ENCODE results near the gene CDC5L. TPM values are rescaled to one million over a fixed set of nuclear protein-coding genes. Genes with fewer than 3 reads are reported as not detected.

The CDC5L gene
- total and polyA plus RNA-seq, 2 of the 13 experiments (the other 11 are each of a cell fraction or from before 2014, with no cell fraction given), result 11.0 to 34.2 TPM

DNA sequence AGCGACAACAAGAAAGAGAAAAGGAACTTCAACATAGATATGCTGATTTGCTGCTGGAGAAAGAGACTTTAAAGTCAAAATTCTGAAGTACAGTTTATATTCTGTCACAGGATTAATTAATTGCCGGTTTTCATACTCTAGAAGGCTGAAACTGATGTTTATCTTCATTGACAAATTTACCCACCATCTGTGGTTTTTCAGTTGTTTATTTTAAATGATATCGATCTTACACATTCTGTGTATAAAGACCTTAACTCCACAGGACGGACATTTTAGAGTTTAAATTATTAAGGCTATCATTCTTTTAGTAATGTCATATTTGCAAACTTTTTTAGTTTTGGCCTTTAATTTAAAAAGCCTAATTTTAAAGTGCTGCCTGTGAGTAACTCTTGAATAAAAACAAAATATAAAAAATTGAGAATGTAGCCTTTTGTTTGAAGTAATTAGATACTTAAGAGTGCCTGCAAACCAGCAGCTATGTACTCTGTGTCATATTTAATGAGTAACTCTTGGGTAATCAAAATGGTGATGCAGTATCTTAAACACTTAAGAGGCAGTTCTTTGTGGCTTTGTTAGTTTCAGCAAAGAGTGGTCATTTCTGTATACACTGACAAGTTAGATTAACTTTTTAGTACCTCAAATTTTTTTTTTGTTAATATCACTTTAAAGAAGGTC is 59.3 kb downstream of the CDC5L start:
- H3K79me2 ChIP-seq (ENCODE audit: insufficient read depth, low read length), result no peaks in the 10 kb centered on the region
- in situ Hi-C loops (cut with HindIII; ENCODE audit: extremely low pct_ligation_motif_present, low pct_unique_long_range_greater_than_20kb) (no loop called here), intact Hi-C loops (cut with micrococcal nuclease; ENCODE audit: unreplicated experiment) (loop anchor here (1.0 kb wide), 1 partner anchor 15 kb away; no protein-coding TSS in a partner anchor)
- H2AFZ ChIP-seq (ENCODE audit: low read length), result no peak overlapping the region
- ChIA-PET POLR2A (no interaction called here), CTCF (ENCODE audit: low intra/inter-chr PET ratio, low total read pairs) (no interaction called here)
- 78% methylated on average over 4 of the region's 4 CpGs for WGBS (ENCODE audit: low lambda C conversion rate)
- TF ChIP-seq SOX13 (IDR thresholded peaks at IDR 0.05), result no peak
- TF ChIP-seq SOX13 (CRISPR knock-in tag; conservative IDR thresholded peaks at IDR 0.05 in 1 of 2, IDR thresholded peaks at IDR 0.05 in 1 of 2), result peak in 1 of 2 experiments; percentile 30; a peak in 1 of 4 replicates
- peak; percentile 36; the same call in 1 of the 2 replicates for TF ChIP-seq CEBPG (CRISPR knock-in tag; IDR thresholded peaks at IDR 0.05)
- TF ChIP-seq, protein P1, sequence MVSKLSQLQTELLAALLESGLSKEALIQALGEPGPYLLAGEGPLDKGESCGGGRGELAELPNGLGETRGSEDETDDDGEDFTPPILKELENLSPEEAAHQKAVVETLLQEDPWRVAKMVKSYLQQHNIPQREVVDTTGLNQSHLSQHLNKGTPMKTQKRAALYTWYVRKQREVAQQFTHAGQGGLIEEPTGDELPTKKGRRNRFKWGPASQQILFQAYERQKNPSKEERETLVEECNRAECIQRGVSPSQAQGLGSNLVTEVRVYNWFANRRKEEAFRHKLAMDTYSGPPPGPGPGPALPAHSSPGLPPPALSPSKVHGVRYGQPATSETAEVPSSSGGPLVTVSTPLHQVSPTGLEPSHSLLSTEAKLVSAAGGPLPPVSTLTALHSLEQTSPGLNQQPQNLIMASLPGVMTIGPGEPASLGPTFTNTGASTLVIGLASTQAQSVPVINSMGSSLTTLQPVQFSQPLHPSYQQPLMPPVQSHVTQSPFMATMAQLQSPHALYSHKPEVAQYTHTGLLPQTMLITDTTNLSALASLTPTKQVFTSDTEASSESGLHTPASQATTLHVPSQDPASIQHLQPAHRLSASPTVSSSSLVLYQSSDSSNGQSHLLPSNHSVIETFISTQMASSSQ (IDR thresholded peaks at IDR 0.05; ENCODE audit: low read depth), result peak; percentile 58; the same call in 1 of the 2 replicates
- TF ChIP-seq, protein P1 (CRISPR knock-in tag; IDR thresholded peaks at IDR 0.05; ENCODE audit: borderline replicate concordance), result no peak
- 0 out of 2 replicates have a peak, but pooled peaks have one; percentile 17 for TF ChIP-seq GATAD2A (CRISPR knock-in tag; IDR thresholded peaks at IDR 0.05)
- TF ChIP-seq SAP130 (CRISPR knock-in tag; IDR thresholded peaks at IDR 0.05; ENCODE audit: low read depth), result peak; percentile 38; the same call in 1 of the 2 replicates
- no peak for TF ChIP-seq GFI1 (CRISPR knock-in tag; IDR thresholded peaks at IDR 0.05; ENCODE audit: borderline replicate concordance)
- no peak for TF ChIP-seq ERF (CRISPR knock-in tag; IDR thresholded peaks at IDR 0.05)
- no peak overlapping the region for H3K4me3 ChIP-seq (replicated peaks in 1 of 3; ENCODE audit: insufficient read depth in 1 of 3, low read depth in 2 of 3, low read length in 3 of 3)
- peaks cover 10 to 44% of the 10 kb centered on the region in 2 experiments for H3K36me3 ChIP-seq (replicated peaks in 1 of 2; ENCODE audit: control insufficient read depth in 1 of 2, insufficient read depth in 2 of 2, low read length in 2 of 2)
- peak; percentile 49 for FAIRE-seq
- H3K27me3 ChIP-seq (ENCODE audit: control insufficient read depth in 1 of 2, insufficient read depth in 2 of 2, low read length in 2 of 2), result no peaks in the 10 kb centered on the region
- no peak overlapping the region for H3K9ac ChIP-seq (ENCODE audit: insufficient read depth, low read depth, low read length)
- no peak overlapping the region for H3K27ac ChIP-seq (ENCODE audit: extremely low read length, insufficient read depth, low read length)
- H4K20me1 ChIP-seq (ENCODE audit: insufficient read depth, low read length), result no peaks in the 10 kb centered on the region
- peaks cover 15% of the 10 kb centered on the region for H3K4me1 ChIP-seq (ENCODE audit: insufficient read depth, low read length)
- peak; percentile 57; the same call in 2 of the 3 replicates for ATAC-seq
- peak; percentile 60 for DNase-seq (ENCODE audit: low spot score)
- BruUV-seq (replicated peaks), result no TSS peak
- H3K9me3 ChIP-seq (ENCODE audit: low read length), result peaks cover 16% of the 10 kb centered on the region
- H3K4me2 ChIP-seq (ENCODE audit: low read depth, low read length), result no peak overlapping the region; the same call in 1 of the 2 replicates
